ENCODE data around the gene ITGAD.

The ITGAD gene

GRCh38 chr16:31471875-31472708, 79.0 kb downstream of the ITGAD start, which contains the start of gene TGFB1I1 (continued):
- no peak for TF ChIP-seq CTCF (tag by site-specific recombination; IDR thresholded peaks at IDR 0.05)
- no peak for TF ChIP-seq ZBTB6 (tag by site-specific recombination; IDR thresholded peaks at IDR 0.05)
- TF ChIP-seq AEBP2 (tag by site-specific recombination; IDR thresholded peaks at IDR 0.05; ENCODE audit: borderline replicate concordance): no peak
- TF ChIP-seq PBX3 (CRISPR knock-in tag; IDR thresholded peaks at IDR 0.05): no peak
- no peak for TF ChIP-seq ZNF248 (tag by site-specific recombination; IDR thresholded peaks at IDR 0.05)
- TF ChIP-seq ZBTB8A (tag by site-specific recombination; IDR thresholded peaks at IDR 0.05): peak; percentile 94
- TF ChIP-seq PATZ1 (tag by site-specific recombination; IDR thresholded peaks at IDR 0.05): peak; percentile 68
- no peak for TF ChIP-seq BCL11B (tag by site-specific recombination; IDR thresholded peaks at IDR 0.05; ENCODE audit: low read depth)
- TF ChIP-seq ZNF398 (tag by site-specific recombination; IDR thresholded peaks at IDR 0.05): peak; percentile 42; the same call in 1 of the 2 replicates
- no peak for TF ChIP-seq ZNF555 (tag by site-specific recombination; conservative IDR thresholded peaks at IDR 0.05)
- TF ChIP-seq ZNF280C (tag by site-specific recombination; IDR thresholded peaks at IDR 0.05): no peak
- TF ChIP-seq ZNF654 (tag by site-specific recombination; IDR thresholded peaks at IDR 0.05; ENCODE audit: low read depth): no peak
- TF ChIP-seq ZBTB20 (tag by site-specific recombination; IDR thresholded peaks at IDR 0.05): peak; percentile 89
- TF ChIP-seq ZBTB21 (tag by site-specific recombination; IDR thresholded peaks at IDR 0.05): no peak
- TF ChIP-seq ZFP41 (tag by site-specific recombination; IDR thresholded peaks at IDR 0.05; ENCODE audit: borderline replicate concordance): no peak
- TF ChIP-seq PRDM6 (tag by site-specific recombination; IDR thresholded peaks at IDR 0.05): no peak
- 0 out of 2 replicates have a peak, but pooled peaks have one; percentile 11 for TF ChIP-seq KLF7 (tag by site-specific recombination; IDR thresholded peaks at IDR 0.05; ENCODE audit: borderline replicate concordance)
- TF ChIP-seq ZNF239 (tag by site-specific recombination; IDR thresholded peaks at IDR 0.05): no peak
- 0 out of 2 replicates have a peak, but pooled peaks have one; percentile 38 for TF ChIP-seq ZNF600 (tag by site-specific recombination; IDR thresholded peaks at IDR 0.05)
- no peak for TF ChIP-seq ZNF658 (tag by site-specific recombination; IDR thresholded peaks at IDR 0.05)
- TF ChIP-seq ZNF645 (tag by site-specific recombination; IDR thresholded peaks at IDR 0.05): no peak
- TF ChIP-seq ZNF529 (tag by site-specific recombination; IDR thresholded peaks at IDR 0.05; ENCODE audit: insufficient replicate concordance): no peak
